HepG2 (cell line): ENCODE data around the gene ZCCHC17. TPM values are rescaled to one million over a fixed set of nuclear protein-coding genes. Genes with fewer than 3 reads are reported as not detected.

Experiments
- BCL6 ChIP-seq: IDR thresholded peaks from 2 replicates; pipeline ENCODE4 v1.6.1; 2016; ENCODE audit warnings: missing genetic modification reagents, missing compliant biosample characterization
- IKZF4 ChIP-seq: sonication (generic); formaldehyde crosslinking; IDR thresholded peaks from 2 replicates; pipeline ENCODE4 v1.5.1; 2020; ENCODE audit warnings: borderline replicate concordance, mild to moderate bottlenecking, low read depth, missing genetic modification reagents; ENCODE audit errors: not compliant biosample characterization
- MXI1 ChIP-seq: IDR thresholded peaks from 3 replicates; pipeline ENCODE4 v1.6.1; 2012; ENCODE audit warnings: low read depth, low read length, inconsistent platforms, borderline replicate concordance
- NR2F1 ChIP-seq, 2 experiments: fragments of 450-650 bp in 1 of 2; formaldehyde crosslinking in 1 of 2; IDR thresholded peaks; 2 replicates each; pipeline versions ENCODE4 v1.5.0 to v1.6.1; 2016 to 2020; ENCODE audit warnings: mild to moderate bottlenecking in 1 of 2, missing compliant biosample characterization in 1 of 2, missing genetic modification reagents in 1 of 2, moderate library complexity in 1 of 2
- RBM39 ChIP-seq: fragments of 200-400 bp; formaldehyde crosslinking; IDR thresholded peaks from one replicate; pipeline ENCODE4 v1.6.1; 2018; ENCODE audit warnings: antibody characterized with exemption, mild to moderate bottlenecking, low read depth, low read length; ENCODE audit not compliant: poor library complexity, severe bottlenecking
- SIX1 ChIP-seq: sonication (generic); formaldehyde crosslinking; IDR thresholded peaks from 2 replicates; pipeline ENCODE4 v1.4.0; 2020; ENCODE audit warnings: missing genetic modification reagents, borderline replicate concordance
- SP1 ChIP-seq, 2 experiments: fragments of 450-650 bp in 1 of 2; sonication (generic) in 1 of 2; formaldehyde crosslinking in 1 of 2; IDR thresholded peaks; 2 replicates each; pipeline versions ENCODE4 v1.4.0 to v1.6.1; 2016 to 2020; ENCODE audit warnings: missing genetic modification reagents in 1 of 2
- SPEN ChIP-seq: sonication (generic); formaldehyde crosslinking; IDR thresholded peaks from 2 replicates; pipeline ENCODE4 v1.5.1; 2020; ENCODE audit warnings: low read depth, mild to moderate bottlenecking, missing genetic modification reagents
- UBTF ChIP-seq: sonication (generic); formaldehyde crosslinking; IDR thresholded peaks from 2 replicates; pipeline ENCODE4 v1.4.0; 2020; ENCODE audit warnings: mild to moderate bottlenecking, missing genetic modification reagents
- YY1 ChIP-seq: IDR thresholded peaks from 2 replicates; pipeline ENCODE4 v1.6.1; 2011; ENCODE audit warnings: low read length, low read depth, moderate library complexity, mild to moderate bottlenecking; ENCODE audit not compliant: insufficient read depth, insufficient replicate concordance
- ZBTB2 ChIP-seq: sonication (generic); formaldehyde crosslinking; IDR thresholded peaks from 2 replicates; pipeline ENCODE4 v1.8.0; 2022; ENCODE audit warnings: low read depth, missing genetic modification reagents
- ZBTB49 ChIP-seq: sonication (generic); formaldehyde crosslinking; IDR thresholded peaks from 2 replicates; pipeline ENCODE4 v1.4.0; 2020; ENCODE audit warnings: missing genetic modification reagents, borderline replicate concordance
- ZFX ChIP-seq: sonication (generic); formaldehyde crosslinking; IDR thresholded peaks from 2 replicates; pipeline ENCODE4 v1.4.0; 2020; ENCODE audit warnings: mild to moderate bottlenecking, low read depth, missing genetic modification reagents, moderate library complexity
- ZNF138 ChIP-seq: sonication (generic); formaldehyde crosslinking; IDR thresholded peaks from 2 replicates; pipeline ENCODE4 v1.5.0; 2020; ENCODE audit warnings: mild to moderate bottlenecking, low read depth, missing genetic modification reagents
- ZNF280B ChIP-seq: sonication (generic); formaldehyde crosslinking; IDR thresholded peaks from 2 replicates; pipeline ENCODE4 v1.5.0; 2020; ENCODE audit warnings: missing genetic modification reagents, mild to moderate bottlenecking, borderline replicate concordance
- ZNF34 ChIP-seq: sonication (generic); formaldehyde crosslinking; IDR thresholded peaks from 2 replicates; pipeline ENCODE4 v1.4.0; 2020; ENCODE audit warnings: mild to moderate bottlenecking, missing genetic modification reagents, borderline replicate concordance
- ZNF510 ChIP-seq: sonication (generic); formaldehyde crosslinking; IDR thresholded peaks from 2 replicates; pipeline ENCODE4 v1.4.0; 2020; ENCODE audit warnings: low read depth, mild to moderate bottlenecking, missing genetic modification reagents
- ZNF607 ChIP-seq: sonication (generic); formaldehyde crosslinking; IDR thresholded peaks from 2 replicates; pipeline ENCODE4 v1.5.1; 2020; ENCODE audit warnings: missing genetic modification reagents, mild to moderate bottlenecking, borderline replicate concordance
- ZNF619 ChIP-seq: sonication (generic); formaldehyde crosslinking; IDR thresholded peaks from 2 replicates; pipeline ENCODE4 v1.4.0; 2020; ENCODE audit warnings: mild to moderate bottlenecking, missing genetic modification reagents
- polyA plus RNA-seq, 8 experiments: library from polyadenylated mRNA; depleted of rRNA in 3 of 8; stranded (reverse) in 7 of 8; unstranded in 1 of 8; fragments of >200 nt; fragmentation: Illumina TruSeq in 4 of 8; extraction: Trizol in 4 of 8; gene quantifications; 2 replicates each; pipeline versions ENCODE4 v1.2.1 to v1.2.3, GENCODE V29; 2011 to 2016; ENCODE audit warnings: low read depth in 4 of 8, missing spikeins in 1 of 8, mixed read lengths in 1 of 8; ENCODE audit not compliant: insufficient read depth in 1 of 8
- total RNA-seq, 5 experiments: library from RNA; depleted of rRNA; stranded (reverse); fragments of >200 nt; fragmentation: Illumina TruSeq; extraction: Trizol; gene quantifications; 2 replicates each; pipeline ENCODE4 v1.2.3, GENCODE V29; 2016; ENCODE audit warnings: low read depth in 1 of 5

The ZCCHC17 gene
- total and polyA plus RNA-seq, 2 of the 13 experiments (the other 11 are each of a cell fraction or from before 2014, with no cell fraction given): 20.5 to 53.0 TPM

- TF ChIP-seq ZBTB49 (CRISPR knock-in tag) (no peak), ZNF619 (0 out of 2 replicates have a peak, but pooled peaks have one; percentile 17), ZFX (CRISPR knock-in tag) (peak; percentile 78), SPEN (CRISPR knock-in tag) (peak; percentile 64; the same call in 1 of the 2 replicates), ZNF34 (CRISPR knock-in tag) (no peak), RBM39 (peak; percentile 80), ZNF280B (CRISPR knock-in tag) (peak; percentile 69; the same call in 1 of the 2 replicates), ZNF607 (CRISPR knock-in tag) (peak; percentile 53; the same call in 1 of the 2 replicates), ZNF138 (CRISPR knock-in tag) (peak; percentile 66; the same call in 1 of the 2 replicates), MXI1 (peak; percentile 82; the same call in 1 of the 3 replicates), SIX1 (0 out of 2 replicates have a peak, but pooled peaks have one; percentile 3), UBTF (peak; percentile 78), ZBTB2 (CRISPR knock-in tag) (no peak; the same call in 1 of the 2 replicates), YY1 (peak; percentile 94), ZNF510 (CRISPR knock-in tag) (peak; percentile 35; the same call in 1 of the 2 replicates), NR2F1 (CRISPR knock-in tag; IDR thresholded peaks at IDR 0.05) (peak in 1 of 2 experiments; percentile 60; a peak in 3 of 4 replicates), SP1 (IDR thresholded peaks at IDR 0.05) (no peak), SP1 (CRISPR knock-in tag; IDR thresholded peaks at IDR 0.05) (peak; percentile 12; the same call in 1 of the 2 replicates), IKZF4 (peak; percentile 40), BCL6 (CRISPR knock-in tag) (no peak)
Observed at GRCh38 chr1:31296486-31297276, at the start of gene ZCCHC17, which contains the start of gene SNRNP40 (continued).
